Left ventricle myocardium inferior (tissue), 1 donor: ENCODE results near the gene ABHD6. TPM values are rescaled to one million over a fixed set of nuclear protein-coding genes. Genes with fewer than 3 reads are reported as not detected.

ENCODE experiments used
- DNase-seq: peaks from one replicate; pipeline ENCODE4 v3.0.0-alpha.2; 2020
- H3K27ac ChIP-seq: fragments of 200-600 bp; replicated peaks from 2 replicates; pipeline ENCODE4 v1.8.0; 2021
- H3K27me3 ChIP-seq: fragments of 200-600 bp; 2 replicates; pipeline ENCODE4 v1.8.0; 2021; ENCODE audit warnings: low read depth
- H3K36me3 ChIP-seq: fragments of 200-600 bp; 2 replicates; pipeline ENCODE4 v1.8.0; 2021
- H3K4me1 ChIP-seq: fragments of 200-600 bp; 2 replicates; pipeline ENCODE4 v1.8.0; 2021
- H3K4me3 ChIP-seq: fragments of 200-600 bp; 2 replicates; pipeline ENCODE4 v1.8.0; 2021; ENCODE audit warnings: mild to moderate bottlenecking, moderate library complexity
- H3K9me3 ChIP-seq: fragments of 200-600 bp; replicated peaks from 2 replicates; pipeline ENCODE4 v1.8.0; 2021
- CTCF ChIP-seq: fragments of 200-600 bp; IDR thresholded peaks from 2 replicates; pipeline ENCODE4 v1.8.0; 2021; ENCODE audit warnings: antibody characterized with exemption, mild to moderate bottlenecking, borderline replicate concordance
- intact Hi-C: fragments of 100-400 bp; cut with micrococcal nuclease; formaldehyde crosslinking; loops from one replicate; pipeline ENCODE4 v1.11.0; 2022
- long read RNA-seq: library from polyadenylated mRNA; unstranded; transcript quantifications from one replicate; pipeline ENCODE4 v2.0.0, GENCODE V29; 2021
- total RNA-seq: library from RNA; stranded (reverse); fragmentation: NEBNext Ultra II Directional; extraction: Animal tissue kit (Norgen Biotek cat#: 25700); gene quantifications from one replicate; pipeline ENCODE4 v1.2.1, GENCODE V29; 2021
- donor health status: DM: no; HTN: yes; CAD: no; lungs with severe emphysema.

The ABHD6 gene
- 7.2 TPM for total RNA-seq
- long read RNA-seq, transcript ABHD6-201 (9 exons, 2,393 nt): major isoform, 14 of 27 reads
- long read RNA-seq, partial matches to known transcripts: 2 of 27 reads
- long read RNA-seq, other reads (novel, unspliced or antisense): 7 of 27 reads

- Histone ChIP-seq H3K4me3 (peak within 1 kb of the TSS; percentile 85), H3K4me1 (peaks cover 44% of the 10 kb centered on the region), H3K36me3 (no peaks in the 10 kb centered on the region), H3K27me3 (no peaks in the 10 kb centered on the region), H3K9me3 (no peaks in the 10 kb centered on the region), H3K27ac (peak within 1 kb of the TSS; percentile 85)
- intact Hi-C loops: no loop called here
- peak; percentile 35 for TF ChIP-seq CTCF
- DNase-seq: peak; percentile 77
These were observed at the start of gene ABHD6 for GRCh38 chr3:58237238-58237940. Gene ABHD6 (plus strand): TSS chr3:58237792. CDS start chr3:58256587, 18,795 bp downstream.

- DNase-seq: no peak
- intact Hi-C loops: no loop called here
- H3K4me1 ChIP-seq: peaks cover 22% of the 10 kb centered on the region
- no peak overlapping the region for H3K4me3 ChIP-seq
- TF ChIP-seq CTCF: no peak
- no peaks in the 10 kb centered on the region for H3K27me3 ChIP-seq
- no peaks in the 10 kb centered on the region for H3K9me3 ChIP-seq
- peak overlapping the region; percentile 52 for H3K27ac ChIP-seq
- H3K36me3 ChIP-seq: no peaks in the 10 kb centered on the region
These were observed 49.4 kb upstream of the ABHD6 start for GRCh38 chr3:58188173-58188564.

GRCh38 chr3:58188921-58189451, 48.6 kb upstream of the ABHD6 start:
- peaks cover 22% of the 10 kb centered on the region for H3K4me1 ChIP-seq
- H3K27me3 ChIP-seq: no peaks in the 10 kb centered on the region
- peak overlapping the region; percentile 52 for H3K27ac ChIP-seq
- intact Hi-C loops: no loop called here
- H3K36me3 ChIP-seq: no peaks in the 10 kb centered on the region
- no peak overlapping the region for H3K4me3 ChIP-seq
- TF ChIP-seq CTCF: no peak
- no peak for DNase-seq
- H3K9me3 ChIP-seq: no peaks in the 10 kb centered on the region

GRCh38 chr3:58189691-58190090, 47.9 kb upstream of the ABHD6 start:
- Histone ChIP-seq H3K4me3 (no peak overlapping the region), H3K36me3 (no peaks in the 10 kb centered on the region), H3K9me3 (no peaks in the 10 kb centered on the region), H3K27me3 (no peaks in the 10 kb centered on the region), H3K4me1 (peaks cover 22% of the 10 kb centered on the region), H3K27ac (peak overlapping the region; percentile 52)
- no peak for DNase-seq
- TF ChIP-seq CTCF: no peak
- intact Hi-C loops: no loop called here

GRCh38 chr3:58190291-58190690, 47.3 kb upstream of the ABHD6 start:
- Histone ChIP-seq H3K4me3 (no peak overlapping the region), H3K36me3 (no peaks in the 10 kb centered on the region), H3K27me3 (no peaks in the 10 kb centered on the region), H3K27ac (peak overlapping the region; percentile 52), H3K9me3 (no peaks in the 10 kb centered on the region), H3K4me1 (peaks cover 22% of the 10 kb centered on the region)
- no peak for DNase-seq
- no peak for TF ChIP-seq CTCF
- intact Hi-C loops: no loop called here
